Activated CD4-positive, alpha-beta T cell treated with anti-CD3 and anti-CD28 coated beads for 36 hours (primary cell): ENCODE results near the gene ZNF516. TPM values are rescaled to one million over a fixed set of nuclear protein-coding genes. Genes with fewer than 3 reads are reported as not detected.
A peak's percentile ranks its signal among the peaks of the same experiment; 100 is the strongest.

Experiments used
- ATAC-seq: fragments of 200-7000 bp; cut with Tn5 transposase; one replicate; pipeline ENCODE4 v1.10.0; 2021; ENCODE audit warnings: mild to moderate bottlenecking, moderate library complexity
- CTCF ChIA-PET: fragments of 350-600 bp; sonication (Branson Sonifier 250); formaldehyde crosslinking; loops from one replicate; lab custom pipeline; 2021; ENCODE audit warnings: antibody characterized with exemption; lab: Charles Lee
- POLR2A ChIA-PET: fragments of 350-600 bp; sonication (Branson Sonifier 250); formaldehyde crosslinking; loops from one replicate; lab custom pipeline; 2021; ENCODE audit warnings: antibody characterized with exemption, inconsistent platforms; lab: Charles Lee
- DNase-seq: peaks from one replicate; pipeline ENCODE4 v3.0.0-alpha.2; 2020
- H3K27ac Mint-ChIP-seq: one replicate; pipeline ENCODE4 v1.8.0; 2021; ENCODE audit warnings: mixed read lengths
- H3K27me3 Mint-ChIP-seq: one replicate; pipeline ENCODE4 v1.8.0; 2021; ENCODE audit warnings: mixed read lengths
- H3K36me3 Mint-ChIP-seq: one replicate; pipeline ENCODE4 v1.8.0; 2021; ENCODE audit warnings: low read depth, mixed read lengths
- H3K4me1 Mint-ChIP-seq: one replicate; pipeline ENCODE4 v1.8.0; 2021; ENCODE audit warnings: mixed read lengths
- H3K4me3 Mint-ChIP-seq: one replicate; pipeline ENCODE4 v1.8.0; 2021; ENCODE audit warnings: mild to moderate bottlenecking, moderate library complexity, mixed read lengths
- H3K9me3 Mint-ChIP-seq: one replicate; pipeline ENCODE4 v1.8.0; 2021; ENCODE audit warnings: low read depth, mixed read lengths
- intact Hi-C, 2 experiments: fragments of 100-400 bp; cut with DNase I in 1 of 2; cut with micrococcal nuclease in 1 of 2; formaldehyde crosslinking; loops; one replicate each; pipeline versions ENCODE4 v1.14.2 to v1.15.1; 2022 to 2024; cut with DNase I, micrococcal nuclease
- total RNA-seq, 2 experiments: library from RNA; stranded (reverse); gene quantifications; one replicate each; pipeline ENCODE4 v1.2.3, GENCODE V29; 2021

Gene ZNF516
- total RNA-seq, 2 experiments from 2014 or later: 6.8 to 9.9 TPM

GRCh38 chr18:76452357-76452756, 42.7 kb downstream of the ZNF516 start:
- no peaks in the 10 kb centered on the region for H3K9me3 Mint-ChIP-seq
- ATAC-seq (no peak), DNase-seq (no peak)
- no peak overlapping the region for H3K27ac Mint-ChIP-seq
- H3K36me3 Mint-ChIP-seq: no peaks in the 10 kb centered on the region
- peaks cover 7% of the 10 kb centered on the region for H3K27me3 Mint-ChIP-seq
- POLR2A ChIA-PET: no interaction called here
- intact Hi-C loops: loop anchor here in 1 of 2 experiments (1.0 kb wide), 1 partner anchor 18 kb away; no protein-coding TSS in a partner anchor
- CTCF ChIA-PET: no interaction called here
- no peak overlapping the region for H3K4me3 Mint-ChIP-seq
- peaks cover 41% of the 10 kb centered on the region for H3K4me1 Mint-ChIP-seq

DNA sequence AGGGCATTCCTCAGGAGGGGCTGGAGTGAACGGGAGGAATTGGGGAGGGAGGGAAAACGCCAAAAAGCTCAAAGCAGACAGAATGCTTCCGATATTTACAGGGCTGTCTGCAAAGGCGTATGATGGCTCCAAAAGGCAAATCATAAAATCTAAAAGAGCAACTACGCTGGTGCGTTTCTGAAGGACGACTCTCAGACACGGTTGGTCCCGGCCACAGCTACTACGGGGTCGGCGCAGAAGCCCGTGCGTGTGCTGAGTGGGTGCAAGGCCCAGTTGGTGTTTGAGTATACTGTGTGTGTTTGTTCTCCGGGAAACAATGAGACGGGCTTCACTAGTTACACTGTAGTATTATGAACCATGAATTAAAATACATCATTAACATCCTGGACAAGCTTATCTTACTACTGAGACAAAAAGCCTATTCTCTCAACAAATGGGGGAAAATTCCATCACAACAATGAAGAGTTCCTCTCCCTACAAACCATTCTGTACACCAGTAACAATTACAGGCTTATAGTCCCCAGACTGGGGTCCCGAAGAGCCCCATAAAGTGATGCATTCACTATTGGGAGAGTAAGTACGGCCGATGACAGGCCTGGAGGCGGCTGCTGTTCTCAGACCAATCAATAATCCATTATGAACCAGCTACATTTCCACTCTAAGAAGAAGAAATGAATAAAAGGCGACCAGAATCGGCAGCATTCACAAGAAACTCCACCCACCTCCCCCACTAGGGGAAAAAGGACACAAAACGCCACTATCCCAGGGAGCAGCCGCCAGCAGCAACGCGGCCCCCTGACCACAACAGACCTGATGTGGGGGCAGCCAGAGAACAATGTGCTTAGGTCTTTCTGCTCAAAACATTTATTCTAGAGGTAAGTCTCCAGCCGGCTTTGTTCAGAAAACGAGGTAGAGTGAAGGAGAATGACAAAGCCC, 43.4 kb downstream of the ZNF516 start:
- ATAC-seq: peak; percentile 49
- CTCF ChIA-PET: interaction anchor here (1.0 kb wide), 1 partner anchor 53 kb away, joined by 3 read pairs; no protein-coding TSS in a partner anchor

GRCh38 chr18:76450452-76451395, 44.3 kb downstream of the ZNF516 start:
- no peaks in the 10 kb centered on the region for H3K9me3 Mint-ChIP-seq
- peak overlapping the region; percentile 77 for H3K27ac Mint-ChIP-seq
- ChIA-PET CTCF (interaction anchor here (1.0 kb wide), 1 partner anchor 52 kb away, joined by 3 read pairs; no protein-coding TSS in a partner anchor), POLR2A (interaction anchor here (0.6 kb wide), 1 partner anchor 1514 kb away, joined by 4 read pairs; no protein-coding TSS in a partner anchor)
- peaks cover 41% of the 10 kb centered on the region for H3K4me1 Mint-ChIP-seq
- peaks cover 7% of the 10 kb centered on the region for H3K27me3 Mint-ChIP-seq
- DNase-seq: peak; percentile 39
- peak overlapping the region; percentile 74 for H3K4me3 Mint-ChIP-seq
- no peaks in the 10 kb centered on the region for H3K36me3 Mint-ChIP-seq
- ATAC-seq: peak; percentile 56
- intact Hi-C loops: loop anchor here in 1 of 2 experiments (2.0 kb wide), 1 partner anchor 42 kb away; no protein-coding TSS in a partner anchor

More for the DNA sequence above, 43.4 kb downstream of the ZNF516 start:
- intact Hi-C loops: loop anchor here in 1 of 2 experiments (1.0 to 2.0 kb wide), 2 partner anchors 17 to 41 kb away; no protein-coding TSS in a partner anchor
- POLR2A ChIA-PET: no interaction called here
- H3K4me3 Mint-ChIP-seq: peak overlapping the region; percentile 74
- no peaks in the 10 kb centered on the region for H3K36me3 Mint-ChIP-seq
- peaks cover 41% of the 10 kb centered on the region for H3K4me1 Mint-ChIP-seq
- no peak overlapping the region for H3K27ac Mint-ChIP-seq
- H3K9me3 Mint-ChIP-seq: no peaks in the 10 kb centered on the region
- DNase-seq: no peak
- peaks cover 7% of the 10 kb centered on the region for H3K27me3 Mint-ChIP-seq

DNA sequence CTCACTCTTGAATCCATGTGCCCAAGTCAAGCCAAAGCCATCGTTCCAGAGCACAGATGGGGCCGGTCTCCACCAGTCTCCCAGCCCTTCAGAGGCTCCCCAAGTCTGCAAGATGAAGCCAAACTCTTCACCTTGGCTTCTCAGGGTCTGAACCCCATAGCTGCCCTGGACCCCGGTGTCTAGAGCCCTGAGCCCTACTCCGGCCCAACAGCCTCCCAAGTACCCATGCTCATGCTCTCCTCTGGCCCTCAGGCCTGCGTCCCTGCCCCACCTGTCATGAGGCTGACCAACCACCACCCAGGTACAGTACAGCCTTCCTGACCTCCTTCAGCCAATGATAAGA, 46.0 kb downstream of the ZNF516 start:
- H3K27me3 Mint-ChIP-seq: peaks cover 7% of the 10 kb centered on the region
- no peaks in the 10 kb centered on the region for H3K9me3 Mint-ChIP-seq
- ATAC-seq (no peak), DNase-seq (no peak)
- no peaks in the 10 kb centered on the region for H3K36me3 Mint-ChIP-seq
- H3K4me1 Mint-ChIP-seq: peaks cover 42% of the 10 kb centered on the region
- ChIA-PET CTCF (no interaction called here), POLR2A (no interaction called here)
- H3K4me3 Mint-ChIP-seq: no peak overlapping the region
- intact Hi-C loops: no loop called here
- H3K27ac Mint-ChIP-seq: no peak overlapping the region

GRCh38 chr18:76448256-76449110, 46.6 kb downstream of the ZNF516 start:
- CTCF ChIA-PET: no interaction called here
- no peak overlapping the region for H3K27ac Mint-ChIP-seq
- H3K4me3 Mint-ChIP-seq: no peak overlapping the region
- ATAC-seq (no peak), DNase-seq (no peak)
- H3K9me3 Mint-ChIP-seq: no peaks in the 10 kb centered on the region
- peaks cover 39% of the 10 kb centered on the region for H3K4me1 Mint-ChIP-seq
- H3K36me3 Mint-ChIP-seq: no peaks in the 10 kb centered on the region
- POLR2A ChIA-PET: no interaction called here
- H3K27me3 Mint-ChIP-seq: peaks cover 7% of the 10 kb centered on the region
- intact Hi-C loops: no loop called here

GRCh38 chr18:76447258-76447890, 47.7 kb downstream of the ZNF516 start:
- H3K9me3 Mint-ChIP-seq: no peaks in the 10 kb centered on the region
- DNase-seq (no peak), ATAC-seq (no peak)
- H3K4me3 Mint-ChIP-seq: no peak overlapping the region
- H3K27ac Mint-ChIP-seq: no peak overlapping the region
- POLR2A ChIA-PET: no interaction called here
- H3K4me1 Mint-ChIP-seq: peaks cover 32% of the 10 kb centered on the region
- H3K36me3 Mint-ChIP-seq: no peaks in the 10 kb centered on the region
- CTCF ChIA-PET: no interaction called here
- peaks cover 5% of the 10 kb centered on the region for H3K27me3 Mint-ChIP-seq
- intact Hi-C loops: no loop called here

DNA sequence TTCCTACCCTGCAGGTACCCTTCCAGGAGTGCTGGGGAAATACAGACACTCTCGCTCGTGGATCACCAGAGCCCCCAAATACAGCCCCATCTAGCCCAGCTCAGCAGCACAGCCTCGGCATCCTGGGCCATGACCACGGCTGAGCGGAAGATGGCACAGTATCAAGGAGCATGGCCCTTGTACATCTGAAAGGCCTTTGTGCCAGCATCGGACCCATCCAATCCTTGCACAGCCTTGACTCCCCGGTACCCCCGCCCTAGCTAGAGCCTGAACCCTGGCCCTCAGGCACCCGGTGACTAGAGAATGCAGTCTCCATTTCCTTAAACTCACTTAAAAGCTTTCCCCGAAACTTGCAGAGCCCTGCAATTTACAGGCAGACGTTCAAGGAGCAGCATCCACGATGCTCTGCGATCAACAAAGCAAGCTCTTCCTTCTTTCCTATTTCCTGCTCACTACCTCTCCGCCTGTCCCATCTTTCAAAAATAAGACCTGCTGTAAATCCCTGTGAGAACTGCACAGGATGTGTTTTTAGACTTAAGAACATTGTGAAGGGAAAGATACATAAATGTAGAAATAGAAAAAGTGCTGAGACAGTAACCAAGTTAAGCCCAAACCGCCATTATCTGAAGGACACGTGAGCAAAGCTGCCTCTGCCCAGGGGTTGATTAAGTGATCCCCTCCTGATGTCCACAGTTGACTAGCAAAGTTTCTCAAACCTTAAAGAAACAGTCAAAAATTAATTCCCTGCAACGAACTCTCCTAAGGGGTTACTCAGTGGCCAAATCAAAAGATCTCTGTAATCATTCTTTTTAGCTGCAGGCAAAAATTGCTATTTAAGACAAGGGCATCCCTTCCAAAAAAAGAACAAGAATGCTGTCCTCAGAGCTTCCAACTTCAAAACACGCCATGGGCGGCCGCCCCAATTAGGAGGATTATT, 48.5 kb downstream of the ZNF516 start:
- ATAC-seq (no peak), DNase-seq (no peak)
- Mint-ChIP-seq H3K4me1 (peaks cover 27% of the 10 kb centered on the region), H3K4me3 (no peak overlapping the region), H3K27ac (no peak overlapping the region), H3K36me3 (no peaks in the 10 kb centered on the region), H3K9me3 (no peaks in the 10 kb centered on the region), H3K27me3 (peaks cover 5% of the 10 kb centered on the region)
- ChIA-PET CTCF (interaction anchor here (0.7 kb wide), 1 partner anchor 355 kb away, joined by 3 read pairs; no protein-coding TSS in a partner anchor), POLR2A (no interaction called here)
- intact Hi-C loops: no loop called here

DNA sequence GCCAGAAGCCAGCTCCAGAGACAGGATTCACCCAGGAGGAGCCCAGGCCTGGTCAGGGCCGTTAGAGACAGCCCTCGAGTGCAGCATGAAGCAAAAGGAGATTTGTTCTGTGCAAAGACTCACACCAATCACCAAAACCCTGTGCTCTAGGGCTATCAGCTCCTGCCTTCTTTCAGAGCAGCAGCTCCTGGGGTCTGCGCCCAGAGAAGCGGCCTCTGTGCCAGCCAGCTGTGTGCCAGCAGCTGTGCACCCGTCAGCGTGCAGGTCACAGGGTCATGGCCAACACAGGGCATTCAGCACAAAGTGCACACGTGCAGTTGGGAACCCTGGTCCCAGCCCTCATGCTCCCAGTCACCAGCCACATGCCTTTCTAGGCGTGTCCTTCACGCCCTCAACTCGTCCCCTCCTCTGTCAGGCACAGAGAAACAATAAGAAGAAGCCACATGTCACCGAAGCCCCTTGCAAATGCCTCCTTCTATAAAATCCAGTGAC, 49.3 kb downstream of the ZNF516 start:
- intact Hi-C loops: no loop called here
- ChIA-PET POLR2A (no interaction called here), CTCF (interaction anchor here (0.7 kb wide), 1 partner anchor 356 kb away, joined by 3 read pairs; no protein-coding TSS in a partner anchor)

DNA sequence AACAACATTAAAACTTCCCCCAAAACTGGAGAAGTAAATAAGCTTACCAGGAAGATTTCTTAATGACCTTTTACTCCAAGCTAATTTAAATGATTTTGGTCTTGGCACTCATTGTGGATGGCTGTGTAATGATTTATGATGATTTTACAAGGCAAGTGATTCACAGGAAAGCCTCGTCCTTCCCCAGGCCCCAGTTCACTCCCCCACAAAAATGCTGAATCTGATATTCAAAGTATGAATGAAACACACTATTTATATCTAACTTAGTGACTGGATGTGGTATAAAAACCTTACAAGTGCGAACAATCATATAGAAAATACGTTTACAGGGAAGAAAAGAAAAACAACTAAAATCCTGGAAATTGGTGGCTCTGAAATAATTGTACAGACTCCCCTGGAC, 49.8 kb downstream of the ZNF516 start:
- no peak overlapping the region for H3K27ac Mint-ChIP-seq
- CTCF ChIA-PET: no interaction called here
- POLR2A ChIA-PET: no interaction called here
- no peak for ATAC-seq
- peaks cover 2% of the 10 kb centered on the region for H3K27me3 Mint-ChIP-seq
- no peaks in the 10 kb centered on the region for H3K9me3 Mint-ChIP-seq
- no peak overlapping the region for H3K4me3 Mint-ChIP-seq
- H3K4me1 Mint-ChIP-seq: peaks cover 18% of the 10 kb centered on the region
- H3K36me3 Mint-ChIP-seq: no peaks in the 10 kb centered on the region
- intact Hi-C loops: no loop called here
- no peak for DNase-seq

More for the DNA sequence above, 49.3 kb downstream of the ZNF516 start:
- Mint-ChIP-seq H3K4me1 (peaks cover 23% of the 10 kb centered on the region), H3K27me3 (peaks cover 5% of the 10 kb centered on the region), H3K9me3 (no peaks in the 10 kb centered on the region), H3K36me3 (no peaks in the 10 kb centered on the region), H3K27ac (no peak overlapping the region), H3K4me3 (no peak overlapping the region)
- DNase-seq: no peak
- no peak for ATAC-seq
